GM18868 (cell line): ENCODE data around the gene ATP11A.

Source experiments
- ATAC-seq: cut with Tn5 transposase; IDR thresholded peaks from one replicate; pipeline ENCODE4 v1.9.1; 2021; ENCODE audit warnings: mild to moderate bottlenecking, moderate library complexity; ENCODE audit not compliant: unreplicated experiment

ATP11A gene

GRCh38 chr13:112689303-112690245 is at the start of gene ATP11A:
TSS of gene ATP11A (plus strand) at chr13:112690038. CDS start at chr13:112690417, 379 bp downstream.
- ATAC-seq: peak; percentile 80

- no peak for ATAC-seq
Measured at GRCh38 chr13:112641456-112642089, 48.3 kb upstream of the ATP11A start.

- ATAC-seq: no peak
Measured at GRCh38 chr13:112642090-112642460, 47.8 kb upstream of the ATP11A start.

DNA sequence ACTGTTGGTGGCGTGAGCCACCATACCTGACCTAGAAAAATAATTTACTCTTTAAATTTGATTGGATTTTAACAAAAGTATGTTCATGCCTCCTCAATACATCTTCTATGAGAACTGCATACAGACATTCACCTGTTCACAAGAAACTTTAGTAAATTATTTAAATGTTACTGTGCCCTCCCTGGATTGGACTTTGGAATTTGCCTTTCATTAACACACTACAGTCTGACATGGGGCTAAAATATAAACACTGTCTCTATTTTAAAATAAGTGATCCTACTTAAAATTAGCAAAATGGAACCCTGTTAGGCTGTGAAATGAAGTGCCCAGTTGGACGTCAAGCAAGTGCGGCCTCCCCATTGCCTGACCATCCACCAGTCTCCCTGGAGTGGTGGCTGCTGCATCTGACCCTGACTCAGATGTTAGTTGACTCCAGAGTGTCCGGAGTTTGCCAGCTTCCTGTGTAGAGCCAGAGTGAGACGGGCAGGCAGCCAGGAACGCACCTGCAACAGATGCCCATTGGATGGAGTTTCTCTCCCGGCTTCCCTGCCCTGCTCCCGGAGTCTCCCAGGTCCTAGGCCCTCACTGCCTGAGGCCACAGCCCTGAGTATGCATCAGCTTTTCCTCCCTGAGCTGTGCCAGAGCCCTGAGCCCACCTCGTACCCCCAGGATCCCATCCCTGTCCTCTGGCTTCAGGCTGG is 45.9 kb upstream of the ATP11A start:
- ATAC-seq: no peak

DNA sequence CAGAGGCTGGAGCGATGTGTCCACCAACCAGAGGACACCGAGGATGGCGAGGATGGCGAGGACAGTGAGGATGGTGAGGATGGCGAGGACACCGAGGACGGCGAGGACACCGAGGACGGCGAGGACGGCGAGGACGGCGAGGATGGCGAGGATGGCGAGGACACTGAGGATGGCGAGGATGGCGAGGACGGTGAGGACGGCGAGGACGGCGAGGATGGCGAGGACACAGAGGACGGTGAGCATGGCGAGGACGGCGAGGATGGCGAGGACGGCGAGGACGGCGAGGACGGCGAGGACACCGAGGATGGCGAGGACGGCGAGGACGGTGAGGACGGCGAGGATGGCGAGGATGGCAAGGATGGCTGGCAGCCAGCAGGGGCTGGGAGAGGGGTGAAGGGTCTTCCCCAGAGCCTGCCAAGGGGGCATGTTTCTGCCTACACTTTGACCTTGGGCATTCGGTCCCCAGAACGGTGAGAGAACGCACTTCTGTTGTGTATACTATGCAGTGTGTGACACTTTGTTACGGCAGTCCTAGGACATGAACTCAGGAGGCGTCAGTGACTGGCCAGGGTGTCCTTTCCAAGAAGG is 44.4 kb upstream of the ATP11A start:
- ATAC-seq: no peak

DNA sequence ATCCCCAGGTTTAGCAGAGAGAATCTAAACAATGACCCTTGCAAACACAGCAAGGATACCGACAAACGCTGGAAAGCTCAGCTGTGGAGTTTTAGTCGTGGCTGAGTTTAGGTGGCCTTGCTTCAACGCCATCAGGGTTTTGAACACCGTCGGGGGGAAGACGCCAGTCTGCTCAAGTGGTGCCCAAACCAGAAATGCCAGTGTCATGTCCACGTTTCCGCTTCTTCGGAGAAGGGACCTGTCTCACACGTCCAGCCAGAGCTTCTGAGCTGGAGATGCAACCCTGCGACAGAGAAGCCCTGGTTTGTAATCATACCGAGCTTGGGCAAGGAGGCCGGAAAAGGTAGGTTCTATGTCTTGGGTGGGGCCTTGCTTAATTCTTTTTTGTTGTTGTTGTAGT is 42.6 kb upstream of the ATP11A start:
- no peak for ATAC-seq

GRCh38 chr13:112648101-112648500 is 41.7 kb upstream of the ATP11A start:
- ATAC-seq: no peak

- no peak for ATAC-seq
Measured at GRCh38 chr13:112648966-112649690, 40.7 kb upstream of the ATP11A start.

GRCh38 chr13:112651311-112651710 is 38.5 kb upstream of the ATP11A start:
- ATAC-seq: no peak

DNA sequence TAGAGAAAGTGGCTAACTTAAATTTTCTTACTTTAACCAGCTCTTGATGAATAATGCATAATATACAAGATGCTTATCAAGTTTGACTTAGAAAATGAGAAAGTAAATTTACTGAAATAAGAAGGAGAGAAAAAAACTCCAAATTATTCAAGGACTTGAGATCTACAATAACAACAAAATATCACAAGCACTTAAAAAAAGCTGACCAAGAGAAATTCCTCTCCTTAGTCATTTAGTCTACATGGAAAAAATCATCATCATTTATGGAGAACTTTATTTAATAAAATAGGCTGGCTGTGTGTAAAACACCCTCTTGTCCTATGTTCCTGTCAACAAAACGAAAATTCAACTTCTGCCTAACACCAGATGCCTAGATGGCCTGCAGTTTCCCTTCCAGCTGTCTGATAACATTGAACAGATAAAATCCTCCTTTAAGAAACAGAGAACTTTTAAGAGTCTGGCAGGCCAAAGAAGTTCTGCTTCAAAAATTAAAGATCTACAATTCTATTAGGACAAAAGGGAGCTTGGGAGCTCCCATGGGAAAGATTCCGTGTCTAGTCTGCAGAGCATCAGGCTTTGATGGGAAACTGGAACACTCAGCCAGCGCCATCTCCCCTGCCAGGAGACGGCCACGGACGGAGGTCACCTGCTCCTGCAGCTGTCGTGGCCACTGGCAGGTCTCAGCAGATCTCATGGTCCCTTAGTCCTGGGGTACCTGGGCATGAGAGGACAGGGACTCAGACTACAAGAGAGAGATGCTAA is 37.9 kb upstream of the ATP11A start:
- no peak for ATAC-seq

DNA sequence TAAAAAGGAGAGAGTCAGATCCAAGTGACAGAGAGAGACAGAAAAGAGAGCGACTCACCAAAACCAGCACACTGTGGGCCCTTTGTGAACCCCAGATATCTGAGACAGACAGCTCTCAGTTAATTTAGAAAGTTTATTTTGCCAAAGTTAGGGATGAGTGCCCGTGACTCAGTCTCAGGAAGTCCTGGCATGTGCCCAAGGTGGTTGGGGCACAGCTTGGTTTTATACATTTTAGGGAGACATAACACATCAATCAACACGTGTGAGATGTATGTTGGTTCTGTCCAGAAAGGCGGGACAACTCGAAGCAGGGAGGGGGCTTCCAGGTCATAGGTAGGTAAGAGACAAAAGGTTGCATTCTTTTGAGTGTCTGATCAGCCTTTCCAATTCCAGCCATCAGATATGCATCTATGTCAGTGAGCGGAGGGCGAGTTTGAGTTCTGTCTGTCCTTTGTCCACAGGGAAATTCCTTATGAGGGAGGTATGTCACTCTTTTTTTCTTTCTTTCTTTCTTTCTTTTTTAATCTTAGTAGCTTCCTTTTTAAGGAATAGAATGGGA is 37.2 kb upstream of the ATP11A start:
- no peak for ATAC-seq

GRCh38 chr13:112653071-112653470 is 36.8 kb upstream of the ATP11A start:
- ATAC-seq: no peak

GRCh38 chr13:112655913-112656312 is 33.9 kb upstream of the ATP11A start:
- no peak for ATAC-seq

GRCh38 chr13:112657850-112658445 is 31.9 kb upstream of the ATP11A start:
- no peak for ATAC-seq

- no peak for ATAC-seq
Measured at GRCh38 chr13:112658808-112659207, 31.0 kb upstream of the ATP11A start.

- no peak for ATAC-seq
Measured at GRCh38 chr13:112661291-112661690, 28.5 kb upstream of the ATP11A start.

GRCh38 chr13:112664501-112665203 is 25.2 kb upstream of the ATP11A start:
- no peak for ATAC-seq

DNA sequence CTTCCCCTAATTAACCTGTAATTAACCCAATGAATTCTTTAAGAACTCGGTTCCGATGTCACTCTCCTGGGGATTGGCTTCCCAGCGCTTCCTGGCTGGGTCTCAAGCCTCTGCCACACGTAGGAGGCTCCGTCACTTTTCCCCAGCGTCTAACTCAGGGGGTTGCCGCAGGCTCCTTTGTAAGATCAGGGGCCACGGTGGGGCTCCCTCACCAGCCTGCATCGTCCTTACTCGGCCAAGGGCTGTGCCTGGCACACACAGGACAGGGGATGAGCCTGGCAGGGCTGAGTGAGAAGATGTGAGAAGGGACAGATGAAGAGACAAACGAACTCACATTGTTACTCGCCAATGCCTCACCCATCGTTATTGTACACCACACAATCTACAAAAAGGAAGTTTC is 20.9 kb upstream of the ATP11A start:
- no peak for ATAC-seq
